GM12878 (cell line): Measurements from ENCODE around the gene FTO. TPM values are rescaled to one million over a fixed set of nuclear protein-coding genes. Genes with fewer than 3 reads are reported as not detected.
"Not testable (repeated sequence)": the region's sequence is repeated elsewhere in the genome, so short reads cannot be mapped to it uniquely, and the experiment has no call there.

Experiments
- ATAC-seq: fragments of 200-7000 bp; cut with Tn5 transposase; 3 replicates; pipeline ENCODE4 v1.9.1; 2020; ENCODE audit warnings: mild to moderate bottlenecking, moderate library complexity
- BruUV-seq: library from RNA; stranded (reverse); fragments of 400-500 nt; replicated peaks from 2 replicates; lab custom pipeline; 2021; lab: Mats Ljungman, UMichigan
- CTCF ChIA-PET: fragments of 300-600 bp; sonication (Branson Sonifier 250); formaldehyde crosslinking; extraction: SDS; loops from one replicate; lab custom pipeline; 2021; ENCODE audit warnings: inconsistent platforms; lab: Yijun Ruan, JAX
- POLR2A ChIA-PET: fragments of 350-600 bp; formaldehyde crosslinking; extraction: SDS; loops from one replicate; lab custom pipeline; 2021; ENCODE audit warnings: inconsistent platforms; lab: Charles Lee
- RAD21 ChIA-PET: fragments of 300-600 bp; sonication (Branson Sonifier 250); formaldehyde crosslinking; loops from one replicate; lab custom pipeline; 2023; ENCODE audit warnings: antibody characterized with exemption; ENCODE audit not compliant: unreplicated experiment; lab: Charles Lee
- SMC1A ChIA-PET: fragments of 300-600 bp; sonication (Branson Sonifier 250); formaldehyde crosslinking; loops from one replicate; lab custom pipeline; 2023; ENCODE audit not compliant: unreplicated experiment, uncharacterized antibody; lab: Charles Lee
- DNase-seq: peaks from one replicate; pipeline ENCODE4 v3.0.0-alpha.2; 2011; ENCODE audit warnings: low read depth, low spot score
- FAIRE-seq: peaks from 3 replicates; lab custom pipeline; 2011; peaks lifted over from hg19 to GRCh38; lab: Jason Lieb, UNC
- H2AFZ ChIP-seq: 2 replicates; pipeline ENCODE4 v1.6.0; 2011; ENCODE audit warnings: low read depth, low read length, control low read depth; ENCODE audit not compliant: control insufficient read depth
- H3K27ac ChIP-seq: 2 replicates; pipeline ENCODE4 v1.5.1; 2011; ENCODE audit warnings: control low read depth; ENCODE audit not compliant: control insufficient read depth, insufficient read depth
- H3K27me3 ChIP-seq, 2 experiments: replicated peaks in 1 of 2; 2 replicates each; pipeline versions ENCODE4 v1.6.0 to v1.6.1; 2011; ENCODE audit warnings: low read length in 1 of 2; ENCODE audit not compliant: control insufficient read depth in 2 of 2, insufficient read depth in 2 of 2
- H3K36me3 ChIP-seq, 2 experiments: 2 replicates each; pipeline ENCODE4 v1.5.1; 2011; ENCODE audit warnings: low read length in 1 of 2; ENCODE audit not compliant: control insufficient read depth in 2 of 2, insufficient read depth in 2 of 2
- H3K4me1 ChIP-seq: 2 replicates; pipeline ENCODE4 v1.6.1; 2011; ENCODE audit warnings: mild to moderate bottlenecking, low read length, moderate library complexity, mixed read lengths; ENCODE audit not compliant: control insufficient read depth, insufficient read depth
- H3K4me2 ChIP-seq: 2 replicates; pipeline ENCODE4 v1.6.0; 2011; ENCODE audit warnings: control low read depth; ENCODE audit not compliant: control insufficient read depth, insufficient read depth
- H3K4me3 ChIP-seq: fragments of 200-600 bp; sonication (generic); 2 replicates; pipeline ENCODE4 v1.5.1; 2016
- H3K79me2 ChIP-seq: 2 replicates; pipeline ENCODE4 v1.6.0; 2011; ENCODE audit warnings: low read length; ENCODE audit not compliant: control insufficient read depth, insufficient read depth
- H3K9ac ChIP-seq: 2 replicates; pipeline ENCODE4 v1.8.0; 2011; ENCODE audit warnings: low read length, control low read depth, mixed read lengths; ENCODE audit not compliant: control insufficient read depth, insufficient read depth
- H3K9me3 ChIP-seq: replicated peaks from 3 replicates; pipeline ENCODE4 v1.5.1; 2011; ENCODE audit warnings: mild to moderate bottlenecking, low read length; ENCODE audit not compliant: control insufficient read depth, insufficient read depth
- H4K20me1 ChIP-seq: 2 replicates; pipeline ENCODE4 v1.6.0; 2011; ENCODE audit not compliant: control insufficient read depth, insufficient read depth
- ATF2 ChIP-seq: IDR thresholded peaks from 2 replicates; pipeline ENCODE4 v1.6.1; 2012; ENCODE audit warnings: low read length, inconsistent platforms
- SPI1 ChIP-seq: IDR thresholded peaks from 2 replicates; pipeline ENCODE4 v1.6.1; 2011; ENCODE audit warnings: low read depth, mild to moderate bottlenecking, low read length, moderate library complexity, borderline replicate concordance; ENCODE audit not compliant: insufficient read depth
- WGBS: methylation state at CpG from one replicate; pipeline ENCODE4 v1.1.6; 2016; ENCODE audit warnings: low lambda C conversion rate; ENCODE audit not compliant: insufficient replicate concordance, insufficient coverage; ENCODE audit errors: missing lambda C conversion rate; 5-methylcytosine and 5-hydroxymethylcytosine counted together
- in situ Hi-C: fragments of 300-500 bp; cut with MboI; formaldehyde crosslinking; loops from 9 replicates; pipeline ENCODE4 v1.14.3; 2018; ENCODE audit warnings: mixed read lengths
- intact Hi-C: fragments of 100-400 bp; cut with micrococcal nuclease; formaldehyde crosslinking; loops from one replicate; pipeline ENCODE4 v1.14.2; 2022; ENCODE audit not compliant: unreplicated experiment
- polyA plus RNA-seq, 11 experiments: library from polyadenylated mRNA; depleted of rRNA in 4 of 11; unstranded in 6 of 11; stranded (reverse) in 5 of 11; fragments of >200 nt; fragmentation: Nextera tagmentation in 4 of 11; fragmentation: Illumina TruSeq in 1 of 11; extraction: Ambion mirVana in 4 of 11; extraction: Trizol in 1 of 11; gene quantifications; 1 replicate in 1 of 11; 2 replicates in 10 of 11; pipeline versions ENCODE4 v1.2.1 to v1.2.3, GENCODE V29; 2011 to 2016; ENCODE audit warnings: inconsistent platforms in 2 of 11, missing spikeins in 2 of 11, low read depth in 1 of 11
- total RNA-seq, 4 experiments: library from RNA; depleted of rRNA in 3 of 4; stranded (reverse); fragments of >200 nt in 3 of 4; fragmentation: Illumina TruSeq in 1 of 4; extraction: Trizol in 1 of 4; gene quantifications; 2 replicates each; pipeline versions ENCODE4 v1.2.1 to v1.2.3, GENCODE V29; 2013 to 2021

The FTO gene
- total and polyA plus RNA-seq, 10 of the 15 experiments (the other 5 are each of a cell fraction or from before 2014, with no cell fraction given) = 20.1 to 55.0 (median 47.0) TPM

DNA sequence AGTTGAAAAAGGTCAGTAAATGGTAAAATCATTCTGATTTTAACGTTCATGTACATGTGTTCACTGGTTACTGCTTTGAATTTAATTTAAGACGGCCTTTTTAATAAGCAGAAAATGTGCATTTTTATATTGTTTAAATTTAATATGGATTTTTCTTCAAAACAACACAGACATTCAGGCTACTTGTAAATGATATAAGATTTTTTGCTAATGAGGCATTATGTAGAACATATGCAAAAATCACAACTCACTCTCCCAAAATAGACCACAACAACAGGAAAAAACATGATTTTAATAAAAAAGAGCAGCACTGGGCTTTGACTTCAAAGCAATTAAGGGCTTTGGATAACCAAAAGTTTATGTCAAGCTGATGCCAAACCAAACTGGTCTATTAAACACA, 22.6 kb upstream of the FTO start (continued):
- TF ChIP-seq ATF2 = no peak

DNA sequence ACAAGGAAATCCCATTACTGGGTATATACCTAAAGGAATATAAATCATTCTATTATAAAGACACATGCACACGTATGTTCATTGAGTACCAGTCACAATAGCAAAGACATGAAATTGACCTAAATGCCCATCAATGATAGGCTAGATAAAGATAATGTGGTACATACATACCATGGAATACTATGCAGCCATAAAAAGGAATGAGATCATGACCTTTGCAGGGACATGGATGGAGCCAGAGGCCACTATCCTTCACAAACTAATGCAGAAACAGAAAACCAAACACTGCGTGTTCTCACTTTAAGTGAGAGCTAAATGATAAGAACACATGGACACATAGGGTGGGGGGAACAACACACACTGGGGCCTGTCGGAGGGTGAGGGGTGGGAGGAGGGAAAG, 18.6 kb upstream of the FTO start:
- H3K79me2 ChIP-seq, H3K27ac ChIP-seq, intact Hi-C loops, H3K9ac ChIP-seq, H3K27me3 ChIP-seq, H3K4me1 ChIP-seq, DNase-seq, SMC1A ChIA-PET, H2AFZ ChIP-seq, H3K4me3 ChIP-seq, in situ Hi-C loops, H4K20me1 ChIP-seq, CTCF ChIA-PET, POLR2A ChIA-PET, H3K4me2 ChIP-seq, H3K9me3 ChIP-seq, ATAC-seq, FAIRE-seq, H3K36me3 ChIP-seq, BruUV-seq, RAD21 ChIA-PET: not testable (repeated sequence)
- 78% methylated on average over 2 of the region's 3 CpGs for WGBS

GRCh38 chr16:53686710-53687109, 17.2 kb upstream of the FTO start:
- Histone ChIP-seq H3K4me3 (no peak overlapping the region), H3K79me2 (no peaks in the 10 kb centered on the region), H3K4me1 (no peaks in the 10 kb centered on the region), H3K36me3 (no peaks in the 10 kb centered on the region), H3K27ac (no peak overlapping the region), H4K20me1 (no peaks in the 10 kb centered on the region), H3K27me3 (no peaks in the 10 kb centered on the region), H3K9ac (no peak overlapping the region), H2AFZ (no peak overlapping the region), H3K4me2 (no peak overlapping the region), H3K9me3 (no peaks in the 10 kb centered on the region)
- BruUV-seq = no TSS peak
- ChIA-PET SMC1A (no interaction called here), CTCF (no interaction called here), POLR2A (no interaction called here), RAD21 (no interaction called here)
- FAIRE-seq (no peak), DNase-seq (no peak), ATAC-seq (no peak)
- TF ChIP-seq SPI1 = no peak
- 100% methylated on average over 3 of the region's 3 CpGs for WGBS
- in situ Hi-C loops = no loop called here
- intact Hi-C loops = no loop called here
